IPS-18a (cell line): Measurements from ENCODE around the gene PTPN3.
A peak's percentile ranks its signal among the peaks of the same experiment; 100 is the strongest.

Source experiments
- H3K27ac ChIP-seq: one replicate; pipeline ENCODE4 v1.5.1; 2013; ENCODE audit warnings: low read length
- H3K27me3 ChIP-seq: one replicate; pipeline ENCODE4 v1.6.1; 2013; ENCODE audit warnings: mild to moderate bottlenecking, low read length; ENCODE audit not compliant: control insufficient read depth, insufficient read depth
- H3K36me3 ChIP-seq: one replicate; pipeline ENCODE4 v1.6.1; 2013; ENCODE audit warnings: low read depth, low read length; ENCODE audit not compliant: control insufficient read depth
- H3K4me1 ChIP-seq: one replicate; pipeline ENCODE4 v1.6.1; 2013; ENCODE audit warnings: low read depth, low read length; ENCODE audit not compliant: control insufficient read depth
- H3K4me3 ChIP-seq: one replicate; pipeline ENCODE4 v1.5.1; 2013; ENCODE audit warnings: low read length
- H3K9ac ChIP-seq: one replicate; pipeline ENCODE4 v1.6.1; 2013; ENCODE audit warnings: mild to moderate bottlenecking, low read length, moderate library complexity
- H3K9me3 ChIP-seq: one replicate; pipeline ENCODE4 v1.6.1; 2013; ENCODE audit warnings: low read depth, low read length; ENCODE audit not compliant: control insufficient read depth

Gene PTPN3

GRCh38 chr9:109447329-109448076, 50.6 kb downstream of the PTPN3 start:
- H3K9ac ChIP-seq, result no peak overlapping the region
- no peaks in the 10 kb centered on the region for H3K36me3 ChIP-seq
- H3K27me3 ChIP-seq, result no peaks in the 10 kb centered on the region
- no peaks in the 10 kb centered on the region for H3K9me3 ChIP-seq
- no peak overlapping the region for H3K4me3 ChIP-seq
- no peak overlapping the region for H3K27ac ChIP-seq
- H3K4me1 ChIP-seq, result no peaks in the 10 kb centered on the region

- Histone ChIP-seq H3K4me1 (peaks cover 6% of the 10 kb centered on the region), H3K9ac (no peak overlapping the region), H3K9me3 (no peaks in the 10 kb centered on the region), H3K27me3 (no peaks in the 10 kb centered on the region), H3K36me3 (no peaks in the 10 kb centered on the region), H3K4me3 (no peak overlapping the region), H3K27ac (no peak overlapping the region)
Observed at GRCh38 chr9:109444771-109445320, 53.3 kb downstream of the PTPN3 start.

- Histone ChIP-seq H3K9me3 (no peaks in the 10 kb centered on the region), H3K9ac (no peak overlapping the region), H3K27ac (no peak overlapping the region), H3K4me3 (no peak overlapping the region), H3K27me3 (no peaks in the 10 kb centered on the region), H3K4me1 (peaks cover 6% of the 10 kb centered on the region), H3K36me3 (no peaks in the 10 kb centered on the region)
Observed at GRCh38 chr9:109442716-109443115, 55.4 kb downstream of the PTPN3 start.

GRCh38 chr9:109441296-109441695, 56.8 kb downstream of the PTPN3 start:
- Histone ChIP-seq H3K4me3 (no peak overlapping the region), H3K36me3 (no peaks in the 10 kb centered on the region), H3K27ac (peak overlapping the region; percentile 66), H3K27me3 (no peaks in the 10 kb centered on the region), H3K9ac (peak overlapping the region; percentile 35), H3K4me1 (peaks cover 6% of the 10 kb centered on the region), H3K9me3 (no peaks in the 10 kb centered on the region)

- Histone ChIP-seq H3K9me3 (no peaks in the 10 kb centered on the region), H3K36me3 (no peaks in the 10 kb centered on the region), H3K27ac (peak overlapping the region; percentile 66), H3K4me3 (no peak overlapping the region), H3K9ac (peak overlapping the region; percentile 35), H3K27me3 (no peaks in the 10 kb centered on the region), H3K4me1 (peaks cover 6% of the 10 kb centered on the region)
Observed at GRCh38 chr9:109440797-109441287, 57.3 kb downstream of the PTPN3 start.

- Histone ChIP-seq H3K27ac (no peak overlapping the region), H3K36me3 (no peaks in the 10 kb centered on the region), H3K9me3 (no peaks in the 10 kb centered on the region), H3K4me3 (no peak overlapping the region), H3K27me3 (no peaks in the 10 kb centered on the region), H3K9ac (no peak overlapping the region), H3K4me1 (peaks cover 6% of the 10 kb centered on the region)
Observed at GRCh38 chr9:109440117-109440515, 58.0 kb downstream of the PTPN3 start.

GRCh38 chr9:109439378-109440116, 58.6 kb downstream of the PTPN3 start:
- Histone ChIP-seq H3K36me3 (no peaks in the 10 kb centered on the region), H3K9me3 (no peaks in the 10 kb centered on the region), H3K27ac (no peak overlapping the region), H3K4me1 (peaks cover 6% of the 10 kb centered on the region), H3K9ac (no peak overlapping the region), H3K27me3 (no peaks in the 10 kb centered on the region), H3K4me3 (no peak overlapping the region)

- no peaks in the 10 kb centered on the region for H3K36me3 ChIP-seq
- H3K9ac ChIP-seq, result no peak overlapping the region
- no peak overlapping the region for H3K4me3 ChIP-seq
- no peaks in the 10 kb centered on the region for H3K9me3 ChIP-seq
- H3K27ac ChIP-seq, result no peak overlapping the region
- H3K4me1 ChIP-seq, result peaks cover 6% of the 10 kb centered on the region
- H3K27me3 ChIP-seq, result no peaks in the 10 kb centered on the region
Observed at GRCh38 chr9:109437286-109437685, 60.8 kb downstream of the PTPN3 start.

GRCh38 chr9:109436071-109436470, 62.0 kb downstream of the PTPN3 start:
- H3K27me3 ChIP-seq, result no peaks in the 10 kb centered on the region
- H3K4me1 ChIP-seq, result peaks cover 4% of the 10 kb centered on the region
- H3K36me3 ChIP-seq, result no peaks in the 10 kb centered on the region
- H3K27ac ChIP-seq, result no peak overlapping the region
- no peak overlapping the region for H3K4me3 ChIP-seq
- no peak overlapping the region for H3K9ac ChIP-seq
- no peaks in the 10 kb centered on the region for H3K9me3 ChIP-seq

GRCh38 chr9:109433476-109433875, 64.6 kb downstream of the PTPN3 start:
- Histone ChIP-seq H3K4me1 (no peaks in the 10 kb centered on the region), H3K9me3 (no peaks in the 10 kb centered on the region), H3K36me3 (no peaks in the 10 kb centered on the region), H3K27me3 (no peaks in the 10 kb centered on the region), H3K27ac (no peak overlapping the region), H3K4me3 (no peak overlapping the region), H3K9ac (no peak overlapping the region)

- no peaks in the 10 kb centered on the region for H3K9me3 ChIP-seq
- no peaks in the 10 kb centered on the region for H3K36me3 ChIP-seq
- no peak overlapping the region for H3K4me3 ChIP-seq
- H3K27ac ChIP-seq, result no peak overlapping the region
- no peak overlapping the region for H3K9ac ChIP-seq
- no peaks in the 10 kb centered on the region for H3K27me3 ChIP-seq
- no peaks in the 10 kb centered on the region for H3K4me1 ChIP-seq
Observed at GRCh38 chr9:109430231-109430630, 67.9 kb downstream of the PTPN3 start.
